ENCODE results near the gene FNDC8.
"Not testable (repeated sequence)": the region's sequence is repeated elsewhere in the genome, so short reads cannot be mapped to it uniquely, and the experiment has no call there.

The FNDC8 gene

DNA sequence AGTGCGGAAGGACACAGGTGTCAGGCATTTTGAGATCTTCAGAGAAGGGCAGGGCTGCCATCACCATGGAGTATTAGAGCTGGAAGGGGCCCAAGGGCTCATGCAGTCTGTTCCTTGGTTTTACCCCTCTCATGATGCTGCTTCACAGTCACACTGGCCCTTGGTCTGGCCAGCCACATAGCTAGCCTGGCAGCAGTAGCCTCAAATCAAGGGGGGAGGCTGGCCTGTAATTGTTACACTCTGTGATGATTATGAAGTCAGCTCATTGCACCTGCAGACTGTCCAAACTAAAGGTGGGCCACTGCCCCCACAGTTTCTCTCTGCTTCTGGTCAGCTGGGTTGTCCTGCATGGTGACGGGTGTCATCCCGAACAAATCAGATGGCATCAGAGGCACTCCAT lies at the start of gene FNDC8:
Gene FNDC8, plus strand, starts transcription at position 301 of the 400 bp plus-strand sequence. Its CDS starts 79 bp downstream, at position 380.
- FAIRE-seq, result no peak

DNA sequence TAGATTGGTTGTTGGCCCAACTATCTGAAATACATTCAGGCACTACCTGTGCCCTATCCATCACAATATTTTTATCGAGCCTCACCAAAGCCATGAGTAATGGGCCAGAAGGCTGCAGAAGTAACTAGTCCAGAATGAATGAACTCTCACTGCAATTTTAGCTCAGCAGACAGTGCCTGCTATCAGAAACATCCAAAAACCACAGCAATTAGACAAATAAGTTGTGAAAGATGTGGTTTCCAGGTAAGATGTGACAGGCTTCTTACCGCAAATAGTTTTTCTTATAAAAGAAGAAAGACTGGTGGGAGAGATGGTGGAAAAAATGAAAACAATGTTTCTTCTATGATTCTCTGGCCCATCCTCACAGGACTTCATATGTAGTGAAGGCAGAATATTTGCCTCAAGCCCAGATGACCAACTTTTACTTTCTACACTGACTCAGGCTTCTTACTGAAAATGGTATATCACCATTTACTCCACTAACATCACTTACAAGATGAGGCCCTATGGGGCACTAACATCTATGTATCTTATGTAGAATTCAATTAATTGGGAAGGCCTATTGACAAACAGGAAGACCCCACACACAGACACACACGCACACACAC lies 48.1 kb upstream of the FNDC8 start:
- FAIRE-seq, result no peak

DNA sequence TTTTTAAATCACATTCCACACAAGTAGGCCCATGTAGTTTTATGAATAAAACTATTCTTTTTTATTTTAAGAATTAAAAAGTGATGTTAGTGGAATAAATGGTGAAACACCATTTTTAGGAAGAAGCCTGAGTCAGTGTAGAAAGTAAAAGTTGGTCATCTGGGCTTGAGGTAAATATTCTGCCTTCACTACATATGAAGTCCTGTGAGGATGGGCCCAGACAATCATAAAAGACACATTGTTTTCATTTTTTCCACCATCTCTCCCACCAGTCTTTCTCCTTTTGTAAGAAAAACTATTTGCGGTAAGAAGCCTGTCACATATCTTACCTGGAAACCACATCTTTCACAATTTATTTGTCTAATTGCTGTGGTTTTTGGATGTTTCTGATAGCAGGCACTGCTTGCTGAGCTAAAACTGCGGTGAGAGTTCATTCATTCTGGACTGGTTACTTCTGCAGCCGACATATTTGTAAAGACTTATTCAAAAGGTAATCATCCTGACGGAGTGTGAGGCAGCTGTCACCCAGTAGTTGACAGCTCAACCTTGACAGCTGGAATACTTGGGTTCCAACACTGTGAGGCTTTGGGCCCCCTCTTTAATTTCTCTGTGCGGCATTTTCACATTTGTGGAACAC lies 47.3 kb upstream of the FNDC8 start:
- no peak for FAIRE-seq

DNA sequence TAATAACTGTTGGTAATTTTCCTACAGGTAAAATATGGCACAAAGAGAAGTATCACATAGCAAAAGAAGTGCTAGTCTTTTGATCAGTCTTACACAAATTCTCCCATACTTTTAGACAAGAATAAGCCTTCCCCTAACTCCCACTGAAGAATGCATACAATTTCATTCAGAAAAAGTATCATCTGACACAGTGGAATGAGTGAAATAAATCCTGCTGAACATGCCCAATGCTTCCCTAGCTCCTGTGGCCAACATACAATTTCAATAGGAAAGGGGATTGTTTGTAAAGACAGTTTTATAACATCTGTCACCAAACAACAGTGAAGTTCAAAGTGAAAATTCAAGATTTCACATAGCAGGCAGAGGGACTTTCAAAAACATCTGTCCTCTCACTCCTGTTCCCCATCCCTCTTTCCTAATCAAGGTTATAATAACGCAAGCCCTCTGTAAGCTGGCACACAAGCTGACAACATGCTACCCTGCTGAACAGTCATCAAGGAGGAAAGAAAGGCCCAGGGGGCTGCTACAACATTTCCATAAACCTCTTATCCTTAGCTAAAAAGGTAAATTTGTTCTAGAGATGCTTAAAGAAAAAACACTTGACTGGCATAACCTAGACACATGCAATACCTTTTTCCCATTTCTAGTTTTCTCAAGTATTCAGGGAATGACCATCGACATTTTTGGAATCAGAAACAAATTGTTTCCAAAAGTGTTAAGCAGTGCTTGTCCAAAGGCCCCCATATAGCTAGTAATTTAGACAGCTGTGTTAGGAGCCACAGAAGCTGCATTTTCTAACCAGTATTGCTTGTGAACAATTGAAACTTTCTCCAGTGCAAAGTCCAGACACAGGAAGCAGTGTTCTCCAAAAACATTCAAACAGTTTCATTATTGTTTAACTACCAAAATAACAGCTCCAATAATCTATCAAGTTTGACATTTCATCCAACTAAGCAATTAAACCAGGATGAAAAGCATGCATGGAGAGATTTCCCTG lies 46.4 kb upstream of the FNDC8 start:
- no peak for FAIRE-seq

DNA sequence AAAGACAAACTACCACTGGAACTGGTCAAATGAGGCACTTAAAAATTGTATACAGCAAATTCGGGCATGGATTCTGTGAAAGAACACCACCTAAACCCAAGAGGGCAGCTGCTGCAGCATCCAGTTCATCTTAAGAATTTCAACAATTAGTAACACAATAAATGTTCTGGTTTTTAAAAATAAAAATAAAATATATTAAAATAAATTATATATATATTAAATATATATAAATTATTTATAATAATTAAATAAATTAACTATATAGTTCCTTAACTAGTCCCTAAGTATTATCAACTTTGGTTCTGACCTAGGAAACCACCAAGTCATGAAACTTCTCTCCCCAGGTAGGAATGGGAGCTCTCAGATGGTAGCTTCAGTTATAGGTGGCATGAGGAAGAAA lies 44.5 kb upstream of the FNDC8 start:
- FAIRE-seq, result no peak

DNA sequence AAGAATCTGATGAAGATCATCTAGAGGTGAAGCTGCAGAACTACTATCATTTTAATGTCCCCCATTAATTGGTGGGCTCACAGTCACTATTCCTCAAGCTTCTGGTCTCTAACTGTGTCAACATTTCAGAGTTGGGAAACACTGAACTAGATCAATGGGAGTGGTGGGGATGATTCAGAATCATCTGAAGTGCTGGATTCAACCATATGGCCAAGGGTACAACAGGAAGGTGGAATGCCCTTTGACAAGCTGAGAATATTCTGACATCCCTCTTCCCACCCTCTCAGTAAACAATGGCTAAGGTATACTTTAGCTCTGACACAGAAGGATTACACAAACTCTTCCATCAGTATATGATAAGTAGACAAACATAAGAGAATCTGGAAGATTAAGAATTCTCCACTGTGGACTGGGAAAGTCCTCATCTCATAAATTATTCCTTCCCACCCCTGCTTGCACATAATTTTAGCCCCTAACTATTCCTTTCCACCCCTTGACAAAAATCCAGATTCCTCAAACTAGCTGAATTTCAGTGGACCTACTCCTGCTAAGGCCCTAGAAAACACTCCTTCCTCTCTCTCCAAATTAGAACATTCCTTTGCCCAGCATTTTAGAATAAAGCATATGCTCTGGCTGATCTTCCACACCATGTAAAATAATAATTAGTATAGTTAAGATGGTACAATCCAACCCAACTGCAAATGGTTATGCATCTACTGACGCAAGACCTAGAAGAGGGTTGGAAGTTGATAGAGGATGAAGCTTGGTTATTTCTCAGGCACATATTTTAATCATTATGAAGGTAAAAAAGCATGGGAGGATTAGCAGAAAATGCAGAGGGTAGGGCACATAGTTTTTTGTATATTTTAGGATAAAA lies 41.6 kb upstream of the FNDC8 start:
- no peak for FAIRE-seq

DNA sequence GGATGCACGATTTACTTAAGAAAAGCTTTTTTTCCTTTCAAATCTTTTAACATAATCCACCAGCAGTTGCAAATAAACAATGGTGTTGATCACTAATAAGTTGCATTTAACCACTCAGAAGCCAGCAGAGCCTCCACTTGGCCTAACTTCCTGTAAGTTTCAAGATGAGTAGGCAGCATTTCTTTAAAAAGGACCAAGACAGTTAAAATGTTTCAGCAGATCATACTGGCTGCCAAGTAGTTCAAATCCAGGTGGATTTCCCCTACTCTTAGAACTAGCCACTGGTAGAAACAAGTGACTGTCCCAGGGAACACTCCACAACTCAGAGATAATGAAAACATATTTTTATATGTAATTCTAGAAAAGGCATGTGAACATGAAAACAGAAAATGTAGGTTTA lies 40.9 kb upstream of the FNDC8 start:
- FAIRE-seq, result no peak

DNA sequence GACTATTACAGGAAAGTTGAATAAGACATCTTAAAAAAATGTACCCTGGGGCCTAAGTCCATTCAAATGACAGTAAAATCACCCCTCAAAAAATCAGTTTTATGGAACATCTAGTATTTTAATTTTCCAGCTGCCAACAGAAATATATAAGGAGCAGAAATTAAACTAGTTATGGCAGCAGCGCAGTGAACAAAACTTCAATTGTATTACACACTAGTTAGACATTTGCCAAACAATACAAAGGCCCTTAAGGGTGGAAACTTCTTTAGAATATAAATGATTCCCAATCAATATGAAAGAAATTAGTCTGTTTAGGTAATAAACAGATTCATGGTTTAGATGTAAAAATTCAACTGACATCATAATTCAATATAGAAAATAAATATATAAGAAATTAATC lies 39.8 kb upstream of the FNDC8 start:
- no peak for FAIRE-seq

DNA sequence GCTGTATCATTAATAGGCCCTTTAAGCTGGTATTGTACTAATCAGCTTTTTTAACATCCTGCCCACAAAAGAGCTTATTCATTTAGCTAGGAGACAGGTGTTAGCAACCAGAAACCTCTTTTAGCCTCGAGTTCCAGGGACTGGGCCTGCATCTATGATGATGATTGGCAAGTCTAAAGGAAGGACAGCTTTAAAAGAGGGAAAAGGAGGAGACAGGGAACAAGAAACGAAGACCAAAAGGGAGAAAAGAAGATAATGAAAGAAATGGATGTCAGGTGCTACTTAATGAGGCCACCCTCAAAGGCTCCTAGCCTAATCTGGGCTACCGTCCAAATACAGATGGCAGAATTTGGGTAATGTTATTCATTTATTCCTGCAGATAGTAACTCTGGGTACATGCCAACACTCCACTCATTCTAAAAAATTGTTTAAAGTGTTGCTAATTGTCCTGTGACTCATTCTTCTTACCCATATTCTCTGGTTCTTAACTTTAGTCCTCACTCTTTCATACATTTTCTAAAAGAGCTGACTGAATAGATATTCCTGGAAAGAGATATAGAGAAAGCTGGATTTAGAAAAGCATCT lies 39.2 kb upstream of the FNDC8 start:
- no peak for FAIRE-seq

DNA sequence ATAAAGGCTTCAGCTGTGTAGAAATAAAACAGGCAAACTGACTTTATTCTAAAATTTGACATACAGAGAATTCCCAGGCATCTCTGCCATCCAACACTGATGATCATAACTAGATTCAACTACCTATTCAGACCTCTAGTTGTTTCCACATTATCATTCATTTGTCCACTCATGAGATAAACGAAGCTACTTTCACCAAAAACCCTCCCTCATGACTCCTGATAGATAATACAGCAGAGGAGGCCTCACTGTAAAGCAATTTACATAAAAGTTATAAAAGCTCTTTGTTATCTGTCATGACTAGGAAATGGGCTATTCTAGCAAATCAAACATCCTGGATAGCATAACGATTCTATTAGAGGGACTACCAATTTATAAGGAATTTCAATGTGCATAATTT lies 38.3 kb upstream of the FNDC8 start:
- FAIRE-seq, result no peak

DNA sequence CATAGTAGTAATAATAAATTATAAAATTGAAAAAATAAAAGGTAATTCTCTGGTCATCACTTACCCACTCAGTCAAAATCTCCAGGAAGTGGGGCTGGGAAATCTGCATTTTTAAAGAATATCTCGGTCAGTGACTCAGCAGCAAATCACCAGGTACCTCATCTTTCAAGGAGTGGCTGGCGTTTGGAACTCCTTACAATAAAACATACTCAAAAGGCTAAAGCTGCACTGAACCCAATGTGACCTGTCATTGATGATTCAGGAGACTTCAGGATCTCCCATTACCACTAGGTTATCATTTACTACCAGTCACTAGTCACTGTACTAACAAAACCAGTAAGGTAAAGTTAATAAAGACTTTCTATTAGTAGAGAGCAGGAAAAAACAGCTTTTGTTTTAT lies 36.4 kb upstream of the FNDC8 start:
- FAIRE-seq, result no peak

DNA sequence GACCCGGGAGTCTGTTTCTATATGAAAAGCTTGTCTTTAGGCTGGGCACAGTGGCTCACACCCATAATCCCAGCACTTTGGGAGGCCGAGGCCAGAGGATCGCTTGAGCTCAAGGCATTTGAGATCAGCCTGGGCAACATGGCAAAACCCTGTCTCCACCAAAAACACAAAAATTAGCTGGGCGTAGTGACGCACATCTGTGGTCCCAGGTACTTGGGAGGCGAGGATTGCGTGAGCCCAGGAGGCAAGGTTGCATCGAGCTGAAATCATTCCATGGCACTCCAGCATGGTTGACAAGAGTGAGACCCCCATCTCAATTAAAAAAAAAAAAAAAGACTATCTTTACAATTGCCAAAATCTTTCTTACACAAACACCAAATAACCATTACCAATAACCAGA lies 35.3 kb upstream of the FNDC8 start:
- FAIRE-seq, result no peak

DNA sequence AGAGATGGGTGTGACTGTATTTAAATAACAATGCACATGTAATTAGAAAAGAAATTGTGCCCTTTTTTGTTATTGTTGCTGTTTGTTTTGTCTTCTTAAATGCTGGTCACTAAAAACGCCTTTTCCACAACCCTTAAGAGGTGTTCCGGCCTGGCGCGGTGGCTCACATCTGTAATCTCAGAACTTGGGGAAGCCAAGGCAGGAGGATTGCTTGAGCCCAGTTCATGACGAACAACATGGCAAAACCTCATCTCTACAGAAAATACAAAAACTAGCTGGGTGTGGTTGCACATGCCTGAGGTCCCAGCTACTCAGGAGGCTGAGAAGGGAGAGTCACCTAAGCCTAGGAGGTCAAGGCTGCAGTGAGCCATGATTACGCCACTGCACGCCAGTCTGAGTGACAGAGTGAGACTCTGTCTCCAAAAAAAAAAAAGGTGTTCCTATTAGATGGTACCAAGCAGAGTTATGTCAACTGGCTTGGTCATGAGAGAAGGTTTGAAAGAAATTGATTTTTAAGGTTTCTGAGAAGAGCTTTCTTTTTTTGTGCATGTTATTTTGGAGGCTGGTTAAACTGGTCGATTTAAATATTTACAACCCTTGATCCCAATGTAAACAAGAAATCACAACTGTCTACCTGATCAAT lies 34.4 kb upstream of the FNDC8 start:
- FAIRE-seq, result no peak

DNA sequence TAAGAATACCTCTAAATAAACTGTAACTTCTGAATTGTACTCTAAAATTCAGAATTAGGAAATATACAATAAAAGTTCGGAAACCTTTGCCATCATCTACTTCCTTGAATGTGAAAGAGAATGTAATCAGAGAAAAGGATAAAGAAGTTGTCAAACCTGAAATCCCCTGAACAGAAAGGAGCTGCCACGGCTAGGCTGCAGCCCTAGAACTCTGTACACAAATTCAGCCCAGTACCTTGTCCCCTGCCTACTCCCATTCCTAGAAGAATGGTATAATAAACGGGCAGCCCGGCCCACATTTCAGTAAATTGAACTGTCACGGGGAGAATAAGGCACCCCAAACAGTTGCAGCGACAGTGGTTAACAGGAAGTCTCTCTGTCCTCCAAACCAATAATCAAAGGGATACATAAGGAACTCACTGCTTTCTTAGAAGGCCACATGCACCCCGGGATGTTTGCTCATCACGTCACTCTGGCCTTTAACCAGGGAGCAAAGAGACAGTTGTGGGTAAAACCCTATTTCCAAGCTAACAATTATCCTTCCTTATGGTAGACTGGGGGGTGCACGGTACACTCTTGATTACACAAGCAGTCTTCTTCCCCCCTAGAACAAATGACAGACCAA lies 33.6 kb upstream of the FNDC8 start:
- FAIRE-seq, result no peak

DNA sequence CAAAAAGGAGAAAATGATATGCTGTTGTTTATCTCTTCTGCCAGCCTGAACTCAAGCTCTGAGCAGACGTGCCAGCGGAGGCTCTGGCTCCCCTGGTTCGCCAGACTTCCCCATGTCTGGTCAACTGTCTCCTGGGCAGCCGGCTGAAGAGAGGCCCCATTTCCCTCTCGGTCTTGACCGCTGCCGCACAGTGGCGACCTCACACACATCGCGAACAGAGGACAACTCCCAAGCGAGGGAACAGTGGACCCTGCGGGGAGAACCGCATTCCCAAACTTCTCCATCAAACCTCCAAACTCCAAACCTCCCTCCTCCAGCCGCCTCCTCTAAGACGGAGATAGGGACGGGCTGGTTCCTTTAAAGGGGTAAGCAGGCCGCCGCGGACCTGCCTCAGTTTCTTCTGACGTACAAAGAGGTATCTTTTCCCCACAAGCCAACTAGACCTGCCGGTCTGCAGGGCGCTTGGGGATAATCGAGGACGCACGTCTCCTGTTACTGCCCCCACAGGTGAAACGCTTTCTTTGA lies 33.0 kb upstream of the FNDC8 start:
- FAIRE-seq, result no peak

DNA sequence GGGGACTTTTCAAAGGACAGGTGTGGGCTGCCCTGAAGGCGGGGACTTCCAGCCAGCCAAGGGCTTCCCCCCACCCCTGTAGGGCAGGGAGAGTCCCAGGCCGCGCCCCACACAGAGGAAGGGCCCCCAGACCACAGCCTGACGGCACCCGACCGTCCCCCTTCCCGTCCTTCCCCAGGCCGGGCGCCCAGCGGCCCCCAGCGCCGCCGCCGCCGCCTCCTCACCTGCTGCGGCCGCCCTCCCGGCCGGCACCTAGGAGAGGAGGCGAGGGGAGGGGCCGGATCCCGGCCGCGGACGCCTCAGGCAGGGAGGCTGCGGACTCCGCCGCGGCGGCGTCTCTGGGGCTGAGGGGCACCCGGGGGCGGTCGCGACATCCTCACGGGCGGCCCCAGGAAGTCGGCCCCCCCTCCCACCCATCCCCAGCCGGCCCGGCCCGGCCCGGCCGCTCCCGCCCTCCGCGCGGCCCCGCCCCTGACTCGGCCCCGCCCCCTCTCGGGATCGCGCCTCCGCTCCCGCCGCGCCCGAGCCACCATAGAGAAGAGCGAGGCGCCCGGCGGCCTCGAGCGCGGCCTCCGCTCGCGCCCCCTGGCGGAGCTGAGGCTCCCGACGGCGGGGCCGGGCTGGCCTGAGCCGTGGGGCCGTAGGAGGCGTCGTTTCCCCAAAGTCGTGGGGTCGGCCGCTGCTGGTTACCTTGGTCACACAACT lies 32.4 kb upstream of the FNDC8 start:
- FAIRE-seq, result no peak

DNA sequence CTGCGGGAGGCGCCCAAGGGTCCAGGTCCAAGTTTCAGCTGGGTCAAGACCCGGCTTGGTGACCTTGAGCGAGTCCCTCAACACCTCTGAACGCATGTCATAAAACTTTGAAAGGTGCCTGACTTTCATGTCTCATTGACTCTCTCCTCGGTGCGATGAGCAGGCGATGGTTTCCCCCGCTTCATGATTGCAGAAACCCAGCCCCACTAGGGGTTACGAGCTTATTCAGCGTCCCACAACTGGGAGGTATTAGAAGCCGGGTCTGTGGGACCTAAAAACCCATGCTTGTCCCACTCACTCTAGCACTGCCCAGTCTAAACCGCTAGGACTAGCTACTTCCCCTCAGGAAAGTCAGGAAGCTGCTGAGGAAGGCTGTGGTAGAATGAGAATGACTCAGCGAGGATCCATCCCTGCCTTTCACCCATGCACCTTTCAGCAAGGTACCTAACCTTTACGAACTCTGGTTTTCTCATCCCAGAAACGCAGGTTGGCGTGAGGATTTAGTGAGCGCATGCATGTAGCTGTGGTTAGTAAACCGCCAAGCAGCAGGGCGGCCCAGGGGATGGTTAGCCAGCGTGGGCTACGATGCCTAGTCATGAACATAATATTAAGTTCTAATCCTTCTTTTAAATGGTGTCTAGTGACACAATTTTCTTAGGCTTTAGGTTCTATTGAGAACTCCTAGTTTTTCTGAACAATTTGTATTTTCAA lies 31.7 kb upstream of the FNDC8 start:
- no peak for FAIRE-seq

DNA sequence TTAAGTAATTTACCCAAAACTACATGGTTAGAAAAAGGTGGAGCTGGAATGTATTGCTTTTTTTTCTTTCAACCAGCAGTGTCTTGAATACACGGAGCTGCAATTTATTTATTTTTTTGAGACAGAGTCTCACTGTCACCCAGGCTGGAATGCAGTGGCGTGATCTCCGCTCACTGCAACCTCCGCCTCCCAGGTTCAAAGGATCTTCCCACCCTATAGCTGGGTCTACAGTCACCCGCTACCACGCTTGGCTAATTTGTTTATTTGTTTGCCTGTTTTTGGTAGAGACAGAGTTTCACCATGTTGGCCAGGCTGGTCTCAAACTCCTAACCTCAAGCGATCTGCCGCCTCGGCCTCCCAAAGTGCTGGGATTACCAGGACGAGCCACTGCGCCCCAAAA lies 30.7 kb upstream of the FNDC8 start:
- not testable (repeated sequence) for FAIRE-seq

DNA sequence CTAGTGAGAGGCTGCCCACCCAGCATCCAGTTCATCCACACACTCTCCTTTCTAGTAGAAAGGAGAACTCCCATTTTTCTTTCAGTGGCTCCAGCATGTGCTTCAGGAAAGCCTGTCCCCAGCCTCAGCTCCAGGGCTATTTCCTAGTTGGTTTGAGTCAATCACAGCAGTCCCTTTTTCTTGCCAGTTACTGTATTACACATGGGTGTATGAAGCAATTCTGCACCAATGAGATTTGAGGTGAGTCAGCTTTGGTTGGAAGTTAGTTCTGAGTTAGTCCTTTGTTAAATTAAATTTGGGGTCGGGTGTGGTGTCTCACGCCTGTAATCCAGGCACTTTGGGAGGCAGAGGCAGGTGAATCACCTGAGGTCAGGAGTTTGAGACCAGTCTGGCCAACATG lies 26.5 kb upstream of the FNDC8 start:
- FAIRE-seq, result no peak

DNA sequence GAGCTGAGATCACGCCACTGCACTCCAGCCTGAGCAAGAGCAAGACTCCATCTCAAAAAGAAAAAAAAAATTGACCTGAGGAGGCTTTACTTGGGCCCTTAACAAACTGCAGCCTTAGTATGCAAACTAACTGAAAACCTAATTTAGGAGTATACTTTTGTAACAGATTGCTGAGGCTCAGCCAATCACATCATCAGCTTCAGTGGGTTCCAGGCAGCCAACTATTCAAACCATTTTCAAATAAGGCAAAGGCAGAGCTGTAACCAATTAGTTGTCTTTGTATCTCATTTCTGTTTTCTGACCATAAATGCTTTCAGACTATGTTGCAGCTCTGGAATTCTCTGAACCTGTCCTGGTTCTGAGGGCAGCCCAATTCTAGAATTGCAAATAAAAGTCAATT lies 25.7 kb upstream of the FNDC8 start:
- FAIRE-seq, result no peak
